A549 (cell line): ENCODE results near the gene RAPGEF2.

Experiments used
- CHD2 ChIP-seq: fragments of 150-350 bp; IDR thresholded peaks from 2 replicates; pipeline ENCODE4 v1.6.1; 2014; ENCODE audit warnings: low read length; ENCODE audit not compliant: partially characterized antibody
- EP300 ChIP-seq, 2 experiments: fragments of >200 bp; sonication (Bioruptor Twin); formaldehyde crosslinking; IDR thresholded peaks; 2 replicates in 1 of 2; 3 replicates in 1 of 2; pipeline ENCODE4 v1.6.1; 2016 to 2017
- MAZ ChIP-seq: fragments of 150-350 bp; IDR thresholded peaks from 2 replicates; pipeline ENCODE4 v1.6.1; 2014; ENCODE audit warnings: antibody characterized with exemption, low read depth, low read length, borderline replicate concordance
- MYC ChIP-seq: IDR thresholded peaks from 2 replicates; pipeline ENCODE4 v1.6.1; 2012; ENCODE audit warnings: mild to moderate bottlenecking, inconsistent platforms, low read length, improper control_type of control experiment, borderline replicate concordance
- PHF8 ChIP-seq: fragments of 200-600 bp; sonication (generic); IDR thresholded peaks from 2 replicates; pipeline ENCODE4 v1.6.1; 2016; ENCODE audit warnings: low read depth, mild to moderate bottlenecking, antibody characterized with exemption, moderate library complexity, borderline replicate concordance
- POLR2A ChIP-seq: IDR thresholded peaks from 2 replicates; pipeline ENCODE4 v1.6.1; 2012; ENCODE audit warnings: mild to moderate bottlenecking, low read length
- POLR2AphosphoS2 ChIP-seq: conservative IDR thresholded peaks from 2 replicates; pipeline ENCODE4 v1.6.1; 2012; ENCODE audit warnings: low read length, improper control_type of control experiment, inconsistent platforms
- RFX5 ChIP-seq: fragments of 450-650 bp; IDR thresholded peaks from 2 replicates; pipeline ENCODE4 v1.7.1; 2014; ENCODE audit warnings: antibody characterized with exemption, mild to moderate bottlenecking, moderate library complexity
- SREBF2 ChIP-seq: fragments of 450-650 bp; IDR thresholded peaks from 2 replicates; pipeline ENCODE4 v1.6.1; 2014; ENCODE audit warnings: mild to moderate bottlenecking, moderate library complexity
- ZSCAN20 ChIP-seq: fragments of 250-450 bp; sonication (Bioruptor Pico); IDR thresholded peaks from 2 replicates; pipeline ENCODE4 v1.8.0; 2022; ENCODE audit warnings: mild to moderate bottlenecking, moderate library complexity
- TF ChIP-seq, protein P1 (sequence below): fragments of >200 bp; sonication (Bioruptor Twin); formaldehyde crosslinking; IDR thresholded peaks from 3 replicates; pipeline ENCODE4 v1.5.1; 2016
- TF ChIP-seq, protein P2 (sequence below): IDR thresholded peaks from 2 replicates; pipeline ENCODE4 v1.6.1; 2012
- TF ChIP-seq, protein P3 (sequence below): fragments of 250-450 bp; sonication (Bioruptor Pico); IDR thresholded peaks from 2 replicates; pipeline ENCODE4 v1.5.0; 2021; ENCODE audit warnings: mild to moderate bottlenecking, moderate library complexity, borderline replicate concordance

DNA sequence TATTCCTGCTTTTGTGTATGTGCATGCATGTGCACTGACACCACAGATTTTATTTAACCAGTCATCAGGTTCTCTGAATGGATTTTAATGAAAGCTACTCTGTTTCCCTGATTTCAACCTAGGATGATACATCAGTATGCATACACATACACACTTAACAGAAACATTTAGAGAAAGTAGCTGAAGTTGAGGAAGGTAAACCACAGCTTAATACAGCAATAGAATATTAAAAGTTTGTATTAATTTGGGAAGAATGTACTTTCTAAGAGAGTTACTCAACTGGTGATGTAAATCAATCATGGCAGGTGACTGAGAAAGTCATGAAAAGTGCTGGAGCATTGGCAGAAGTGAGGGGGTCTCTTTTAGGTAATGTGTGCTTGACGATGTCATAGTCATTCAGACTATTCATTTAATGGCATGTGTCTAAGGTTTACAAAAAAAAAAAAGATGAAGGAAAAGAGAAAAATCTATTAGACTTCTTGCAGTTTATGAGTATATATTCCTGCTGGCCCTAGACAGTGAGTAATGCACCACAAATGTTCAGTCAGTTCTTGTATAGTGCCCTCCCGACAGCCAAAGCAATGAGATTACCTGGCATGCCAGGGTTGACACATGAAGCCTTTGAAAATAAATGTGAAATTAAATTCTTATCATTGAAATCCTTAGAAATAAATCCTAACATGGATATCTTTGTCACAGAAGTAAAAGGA is 187.6 kb downstream of the RAPGEF2 start:
- no peak for TF ChIP-seq MYC
- TF ChIP-seq, protein P1, sequence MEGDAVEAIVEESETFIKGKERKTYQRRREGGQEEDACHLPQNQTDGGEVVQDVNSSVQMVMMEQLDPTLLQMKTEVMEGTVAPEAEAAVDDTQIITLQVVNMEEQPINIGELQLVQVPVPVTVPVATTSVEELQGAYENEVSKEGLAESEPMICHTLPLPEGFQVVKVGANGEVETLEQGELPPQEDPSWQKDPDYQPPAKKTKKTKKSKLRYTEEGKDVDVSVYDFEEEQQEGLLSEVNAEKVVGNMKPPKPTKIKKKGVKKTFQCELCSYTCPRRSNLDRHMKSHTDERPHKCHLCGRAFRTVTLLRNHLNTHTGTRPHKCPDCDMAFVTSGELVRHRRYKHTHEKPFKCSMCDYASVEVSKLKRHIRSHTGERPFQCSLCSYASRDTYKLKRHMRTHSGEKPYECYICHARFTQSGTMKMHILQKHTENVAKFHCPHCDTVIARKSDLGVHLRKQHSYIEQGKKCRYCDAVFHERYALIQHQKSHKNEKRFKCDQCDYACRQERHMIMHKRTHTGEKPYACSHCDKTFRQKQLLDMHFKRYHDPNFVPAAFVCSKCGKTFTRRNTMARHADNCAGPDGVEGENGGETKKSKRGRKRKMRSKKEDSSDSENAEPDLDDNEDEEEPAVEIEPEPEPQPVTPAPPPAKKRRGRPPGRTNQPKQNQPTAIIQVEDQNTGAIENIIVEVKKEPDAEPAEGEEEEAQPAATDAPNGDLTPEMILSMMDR = no peak
- no peak for TF ChIP-seq ZSCAN20 (CRISPR knock-in tag)
- TF ChIP-seq MAZ = no peak
- TF ChIP-seq POLR2A = no peak
- no peak for TF ChIP-seq SREBF2
- TF ChIP-seq, protein P2, sequence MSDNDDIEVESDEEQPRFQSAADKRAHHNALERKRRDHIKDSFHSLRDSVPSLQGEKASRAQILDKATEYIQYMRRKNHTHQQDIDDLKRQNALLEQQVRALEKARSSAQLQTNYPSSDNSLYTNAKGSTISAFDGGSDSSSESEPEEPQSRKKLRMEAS = no peak
- TF ChIP-seq EP300 (IDR thresholded peaks at IDR 0.05) = no peak
- TF ChIP-seq RFX5 = no peak
- no peak for TF ChIP-seq PHF8
- TF ChIP-seq CHD2 = no peak
- TF ChIP-seq, protein P3, sequence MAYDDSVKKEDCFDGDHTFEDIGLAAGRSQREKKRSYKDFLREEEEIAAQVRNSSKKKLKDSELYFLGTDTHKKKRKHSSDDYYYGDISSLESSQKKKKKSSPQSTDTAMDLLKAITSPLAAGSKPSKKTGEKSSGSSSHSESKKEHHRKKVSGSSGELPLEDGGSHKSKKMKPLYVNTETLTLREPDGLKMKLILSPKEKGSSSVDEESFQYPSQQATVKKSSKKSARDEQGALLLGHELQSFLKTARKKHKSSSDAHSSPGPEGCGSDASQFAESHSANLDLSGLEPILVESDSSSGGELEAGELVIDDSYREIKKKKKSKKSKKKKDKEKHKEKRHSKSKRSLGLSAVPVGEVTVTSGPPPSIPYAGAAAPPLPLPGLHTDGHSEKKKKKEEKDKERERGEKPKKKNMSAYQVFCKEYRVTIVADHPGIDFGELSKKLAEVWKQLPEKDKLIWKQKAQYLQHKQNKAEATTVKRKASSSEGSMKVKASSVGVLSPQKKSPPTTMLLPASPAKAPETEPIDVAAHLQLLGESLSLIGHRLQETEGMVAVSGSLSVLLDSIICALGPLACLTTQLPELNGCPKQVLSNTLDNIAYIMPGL (CRISPR knock-in tag) = no peak
- no peak for TF ChIP-seq POLR2AphosphoS2
